NCI-H460 (cell line): ENCODE measurements around the gene NRP2. TPM values are rescaled to one million over a fixed set of nuclear protein-coding genes. Genes with fewer than 3 reads are reported as not detected.

Experiments used
- DNase-seq: peaks from one replicate; pipeline ENCODE4 v3.0.0-alpha.2; 2016; ENCODE audit warnings: low read depth; ENCODE audit errors: extremely low read depth
- total RNA-seq: library from RNA; depleted of rRNA; stranded (reverse); fragments of >200 nt; shearing (Covaris generic); gene quantifications from 2 replicates; pipeline ENCODE4 v1.2.3, GENCODE V29; 2014

Gene NRP2
- total RNA-seq, 1 experiment from 2014 or later = 7.4 TPM

- DNase-seq = no peak
Observed at GRCh38 chr2:205836477-205837221, 154.3 kb downstream of the NRP2 start.

- no peak for DNase-seq
Observed at GRCh38 chr2:205837663-205838062, 155.4 kb downstream of the NRP2 start.

GRCh38 chr2:205845446-205845845 lies 163.1 kb downstream of the NRP2 start:
- no peak for DNase-seq
